Activated CD4-positive, alpha-beta T cell treated with anti-CD3 and anti-CD28 coated beads for 4 hours (primary cell): ENCODE results near the gene TPPP2.
"Not testable (repeated sequence)": the region's sequence is repeated elsewhere in the genome, so short reads cannot be mapped to it uniquely, and the experiment has no call there.

Experiments used
- DNase-seq, 2 donors: peaks; one replicate each; pipeline ENCODE4 v3.0.0-alpha.2; 2020

Gene TPPP2

DNA sequence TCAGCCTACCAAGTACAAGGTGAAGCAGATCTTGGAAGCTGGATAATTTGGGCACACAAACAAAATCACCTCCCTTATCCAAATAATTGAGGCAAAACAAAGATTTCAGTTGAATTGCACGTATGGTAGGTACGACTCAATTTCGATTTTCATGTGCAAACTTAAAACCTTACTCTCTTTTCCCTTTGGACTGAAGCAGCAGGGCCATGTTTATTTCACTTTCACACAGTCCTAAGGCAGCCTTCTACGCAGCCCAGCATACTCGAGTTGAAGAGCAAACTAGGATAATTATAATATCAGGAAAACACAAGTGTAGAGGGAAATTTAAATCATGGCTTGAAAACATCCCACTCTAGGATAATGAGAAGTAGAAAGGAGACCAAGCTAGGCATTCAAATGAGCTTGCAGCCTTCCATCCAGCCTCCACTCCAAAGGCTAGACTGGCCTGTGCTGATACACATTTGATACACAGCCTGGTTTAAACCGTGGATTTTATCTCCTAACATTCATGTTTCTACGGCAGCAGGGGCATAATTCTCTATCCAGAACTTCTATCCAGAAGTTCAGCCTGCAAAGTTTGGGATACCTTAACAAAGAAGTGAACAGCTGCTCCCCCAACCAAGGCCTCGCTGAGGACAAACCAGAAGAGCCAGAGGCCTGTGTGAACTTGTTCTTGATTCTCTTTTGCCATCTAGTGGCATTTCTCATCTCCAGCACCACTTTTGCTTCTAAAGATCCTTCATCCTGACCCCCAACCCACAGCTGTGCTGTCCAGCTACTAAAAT lies 9.8 kb downstream of the TPPP2 start:
- DNase-seq: peak; percentile 14 to 16

DNA sequence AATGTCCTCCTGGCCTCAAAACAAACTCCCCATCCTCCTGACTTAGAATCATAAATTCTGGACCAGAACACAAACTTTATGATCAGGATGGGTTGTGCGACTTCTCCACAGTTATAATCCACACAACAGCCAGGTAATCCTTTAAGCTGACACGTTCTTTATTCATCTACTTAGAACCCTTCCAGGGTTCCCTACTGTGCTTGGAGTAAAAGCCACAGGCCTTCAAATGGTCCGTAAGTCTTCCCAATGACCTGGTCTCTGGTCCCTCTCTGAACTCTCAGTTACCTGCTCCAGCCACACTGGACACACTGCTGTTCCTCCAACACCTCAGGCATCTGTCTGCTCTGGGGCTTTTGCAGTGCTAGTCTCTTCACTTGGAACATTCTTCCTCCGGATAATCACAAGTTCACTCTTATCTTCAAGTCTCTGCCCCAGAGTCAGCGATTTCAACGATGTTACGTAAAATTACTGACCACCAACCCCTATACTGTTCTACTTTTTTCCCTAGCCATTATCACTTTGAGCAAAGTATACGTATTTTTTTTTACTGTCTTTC lies 10.4 kb downstream of the TPPP2 start:
- DNase-seq: no peak

DNA sequence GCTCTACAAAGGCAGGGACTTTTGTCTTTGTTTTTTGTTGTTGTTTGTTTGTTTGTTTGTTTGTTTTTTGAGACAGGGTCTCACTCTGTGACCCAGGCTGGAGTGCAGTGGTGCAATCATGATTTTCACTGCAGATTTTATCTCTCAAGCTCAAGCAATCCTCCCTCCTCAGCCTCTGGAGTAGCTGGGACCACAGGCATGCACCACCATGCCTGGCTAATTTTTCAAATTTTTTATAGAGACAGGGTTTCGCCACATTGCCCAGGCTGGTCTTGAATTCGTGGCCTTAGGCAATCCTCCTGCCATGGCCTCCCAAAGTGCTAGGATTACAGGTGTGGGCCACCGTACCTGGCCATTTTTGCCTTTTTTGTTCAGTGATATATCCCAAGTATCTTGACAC lies 10.9 kb downstream of the TPPP2 start:
- DNase-seq: not testable (repeated sequence)

DNA sequence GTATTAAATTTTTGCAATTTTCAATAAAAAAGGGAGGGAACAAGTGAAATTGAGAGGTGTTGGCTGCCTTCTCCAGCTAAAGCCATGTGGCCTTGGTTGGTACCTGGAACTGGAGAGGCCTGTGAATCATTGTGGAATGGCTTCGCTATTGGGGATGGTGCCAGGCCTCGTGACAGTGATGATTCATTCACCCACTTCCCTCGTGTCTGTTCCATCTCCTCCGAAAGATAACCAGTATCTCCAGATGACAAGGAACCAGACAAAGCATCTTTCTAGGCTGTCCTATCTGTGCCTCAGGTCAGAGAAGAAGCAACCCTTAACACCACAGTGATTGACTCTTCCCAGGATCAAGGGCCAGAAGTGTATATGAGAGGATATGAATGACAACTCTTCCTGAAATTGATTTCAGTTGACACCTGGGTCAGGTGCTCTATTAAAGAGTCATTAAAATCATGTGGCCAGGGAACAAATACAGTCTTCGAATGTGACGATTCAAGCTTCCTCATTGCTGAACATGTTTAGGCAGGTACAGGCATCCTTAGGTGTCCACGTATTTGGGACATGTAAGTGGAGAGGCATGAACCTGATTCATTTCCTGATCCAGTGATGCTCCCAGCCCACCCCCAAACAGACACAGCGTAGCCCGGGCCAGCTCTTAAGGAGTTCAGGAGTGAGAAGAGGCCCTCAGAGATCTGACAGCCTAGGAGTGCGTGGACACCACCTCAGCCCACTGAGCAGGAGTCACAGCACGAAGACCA lies 11.8 kb downstream of the TPPP2 start, which contains the start of gene RNASE7:
Gene RNASE7, plus strand, starts transcription at position 687 of the 758 bp plus-strand sequence. CDS start 631 bp downstream, outside the sequence.
- DNase-seq: no peak

DNA sequence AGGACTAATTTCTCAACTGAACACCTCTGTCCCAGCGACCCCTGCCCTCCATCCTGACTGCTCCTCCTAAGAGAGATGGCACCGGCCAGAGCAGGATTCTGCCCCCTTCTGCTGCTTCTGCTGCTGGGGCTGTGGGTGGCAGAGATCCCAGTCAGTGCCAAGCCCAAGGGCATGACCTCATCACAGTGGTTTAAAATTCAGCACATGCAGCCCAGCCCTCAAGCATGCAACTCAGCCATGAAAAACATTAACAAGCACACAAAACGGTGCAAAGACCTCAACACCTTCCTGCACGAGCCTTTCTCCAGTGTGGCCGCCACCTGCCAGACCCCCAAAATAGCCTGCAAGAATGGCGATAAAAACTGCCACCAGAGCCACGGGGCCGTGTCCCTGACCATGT lies 12.9 kb downstream of the TPPP2 start:
- no peak for DNase-seq

DNA sequence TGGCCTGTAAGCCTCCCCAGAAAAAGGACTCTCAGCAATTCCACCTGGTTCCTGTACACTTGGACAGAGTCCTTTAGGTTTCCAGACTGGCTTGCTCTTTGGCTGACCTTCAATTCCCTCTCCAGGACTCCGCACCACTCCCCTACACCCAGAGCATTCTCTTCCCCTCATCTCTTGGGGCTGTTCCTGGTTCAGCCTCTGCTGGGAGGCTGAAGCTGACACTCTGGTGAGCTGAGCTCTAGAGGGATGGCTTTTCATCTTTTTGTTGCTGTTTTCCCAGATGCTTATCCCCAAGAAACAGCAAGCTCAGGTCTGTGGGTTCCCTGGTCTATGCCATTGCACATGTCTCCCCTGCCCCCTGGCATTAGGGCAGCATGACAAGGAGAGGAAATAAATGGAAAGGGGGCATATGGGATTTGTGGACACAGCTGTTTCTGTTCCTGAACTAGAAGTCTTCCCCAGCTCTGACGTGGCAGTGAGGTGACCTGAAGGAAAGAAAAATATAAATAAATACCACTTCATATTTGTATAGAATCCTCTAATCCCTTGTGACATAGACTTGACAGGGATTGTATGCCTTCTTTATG lies 13.5 kb downstream of the TPPP2 start:
- DNase-seq: no peak

DNA sequence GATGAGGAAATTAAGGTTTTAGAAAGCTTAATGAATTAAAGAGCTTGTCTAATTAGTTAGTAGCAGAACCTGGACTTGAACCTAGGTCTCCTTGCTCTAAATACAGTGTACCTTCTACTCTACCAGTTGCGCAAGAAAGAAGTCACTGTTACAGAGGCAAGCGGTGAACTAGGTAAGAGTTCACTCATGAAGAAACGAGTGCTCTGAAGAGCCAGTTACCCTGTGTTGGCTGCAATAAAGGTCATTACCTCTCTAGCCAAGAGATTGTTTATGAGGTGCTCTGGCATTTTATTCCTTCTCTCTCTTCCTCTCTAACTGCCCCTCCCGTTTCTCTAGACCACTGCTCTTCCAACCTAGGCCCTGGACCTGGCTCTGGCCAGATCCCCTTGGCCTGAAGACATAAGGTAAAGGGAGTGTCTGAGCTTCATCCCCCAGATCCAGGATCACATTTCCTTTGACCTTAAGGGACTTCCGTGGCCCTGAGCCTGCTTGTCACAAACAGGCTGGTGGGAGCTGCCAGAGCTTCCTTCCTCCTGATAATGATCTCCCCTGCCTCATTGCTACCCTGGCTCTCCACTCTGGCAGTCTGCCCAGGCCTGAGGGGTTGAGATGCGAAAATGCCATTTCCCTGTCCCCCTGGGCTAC lies 14.1 kb downstream of the TPPP2 start:
- no peak for DNase-seq

DNA sequence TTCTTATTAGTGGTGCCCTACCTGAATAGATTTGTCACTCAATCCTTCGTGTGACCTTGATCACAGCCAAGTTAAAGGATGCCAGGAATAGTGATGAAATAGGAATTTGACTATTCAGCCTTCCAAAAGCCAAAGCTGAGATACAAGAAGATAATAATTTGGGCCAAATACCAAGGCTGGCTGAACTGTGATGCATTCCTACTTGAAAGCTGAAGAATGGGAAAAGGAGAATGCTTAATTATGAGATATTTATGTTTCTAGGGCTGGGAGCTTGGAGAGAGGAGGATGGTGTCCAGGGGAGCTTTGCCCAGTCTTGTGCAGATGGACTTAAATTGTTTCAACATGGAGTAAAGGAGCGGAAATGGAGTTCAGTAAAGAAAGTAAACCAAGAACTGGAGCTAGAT lies 17.4 kb downstream of the TPPP2 start:
- DNase-seq: no peak

DNA sequence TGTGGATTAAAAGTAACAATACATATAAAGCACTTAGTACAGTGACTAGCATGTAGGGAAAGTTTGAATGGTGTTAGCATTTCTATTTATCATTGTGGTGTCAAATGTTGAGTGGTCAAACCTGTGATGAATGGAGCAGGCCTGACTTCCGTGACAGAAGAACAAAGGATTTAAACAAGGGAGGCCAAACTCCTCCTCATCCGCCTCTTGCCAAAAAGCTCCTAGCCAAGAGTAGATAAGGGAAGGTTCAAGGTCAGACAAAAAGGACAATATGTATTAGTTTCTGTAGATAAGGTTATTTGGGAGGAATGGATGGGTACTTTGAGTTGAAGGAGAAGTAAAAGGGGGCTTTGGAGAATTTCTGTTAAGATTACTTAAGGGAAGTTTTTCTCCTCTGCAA lies 18.6 kb downstream of the TPPP2 start:
- no peak for DNase-seq

DNA sequence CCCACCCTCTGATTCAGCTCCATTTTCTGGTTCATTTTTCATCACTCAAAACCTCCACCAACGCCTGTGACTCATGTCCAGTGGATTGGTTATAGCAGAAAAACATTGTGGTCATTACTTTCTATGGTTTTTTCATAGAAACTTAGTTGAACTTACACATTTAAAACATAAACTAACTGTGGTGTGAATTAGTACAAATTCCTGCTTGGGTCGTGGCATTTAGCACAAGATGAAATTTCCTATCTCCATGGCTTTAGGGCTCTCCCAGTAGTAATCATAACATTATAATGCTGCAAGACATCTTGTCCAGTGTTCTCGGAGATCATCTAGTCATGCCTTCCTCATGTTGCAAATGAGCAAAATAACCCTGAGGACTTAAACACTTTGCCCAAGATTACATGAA lies 19.3 kb downstream of the TPPP2 start:
- DNase-seq: no peak

DNA sequence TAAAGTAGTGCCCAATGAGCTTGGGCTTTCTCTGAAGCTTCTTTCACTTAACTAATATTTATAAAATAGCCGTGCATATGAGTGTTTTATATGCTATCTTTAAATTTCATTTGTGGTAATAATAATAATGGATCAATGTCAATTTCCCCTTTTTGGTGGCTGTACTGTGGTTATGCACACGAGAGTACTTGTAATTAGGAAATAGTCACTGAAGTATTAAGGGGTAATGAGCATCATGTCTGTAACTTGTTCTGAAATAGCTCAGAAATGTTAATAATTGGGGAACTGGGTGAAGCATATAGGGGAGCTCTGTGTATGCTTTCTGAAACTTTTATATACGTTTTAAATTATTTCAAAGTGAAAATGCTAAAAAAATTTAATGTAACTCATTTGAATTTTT lies 20.6 kb downstream of the TPPP2 start:
- DNase-seq: no peak

DNA sequence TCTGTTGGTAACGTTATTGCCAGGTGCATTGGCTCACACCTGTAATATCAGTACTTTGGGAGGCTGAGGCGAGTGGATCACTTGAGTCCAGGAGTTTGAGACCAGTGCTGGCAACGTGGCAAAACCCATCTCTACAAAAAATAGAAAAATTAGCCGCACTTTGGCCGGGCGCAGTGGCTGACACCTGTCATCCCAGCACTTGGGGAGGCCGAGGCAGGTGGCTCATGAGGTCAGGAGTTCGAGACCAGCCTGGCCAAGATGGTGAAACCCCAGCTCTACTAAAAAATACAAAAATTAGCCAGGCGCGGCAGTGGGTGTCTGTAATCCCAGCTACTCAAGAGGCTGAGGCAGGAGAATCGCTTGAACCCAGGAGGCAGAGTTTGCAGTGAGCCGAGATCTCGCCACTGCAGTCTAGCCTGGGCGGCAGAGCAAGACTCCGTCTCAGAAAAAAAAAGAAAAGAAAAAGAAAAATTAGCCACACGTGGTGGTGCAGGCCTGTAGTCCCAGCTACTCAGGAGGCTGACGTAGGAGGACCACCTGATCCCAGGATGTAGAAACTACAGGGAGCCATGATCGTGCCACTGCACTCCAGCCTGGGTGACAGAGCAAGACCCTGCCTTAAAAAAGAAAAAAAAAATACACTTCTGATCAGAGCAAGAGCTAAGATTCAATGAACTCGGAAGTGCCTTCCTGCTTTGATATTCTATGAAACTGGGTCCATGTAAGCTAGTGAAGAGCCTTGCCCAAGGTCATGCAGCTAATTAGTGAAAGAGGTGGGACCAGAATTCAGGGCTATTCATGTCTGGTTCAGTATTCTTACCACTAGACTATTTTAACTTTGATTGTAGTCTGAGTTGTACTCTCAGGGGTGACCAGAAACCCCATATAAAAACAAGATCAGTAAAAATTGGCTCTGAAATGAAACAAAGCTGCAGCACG lies 23.4 kb downstream of the TPPP2 start:
- no peak for DNase-seq

DNA sequence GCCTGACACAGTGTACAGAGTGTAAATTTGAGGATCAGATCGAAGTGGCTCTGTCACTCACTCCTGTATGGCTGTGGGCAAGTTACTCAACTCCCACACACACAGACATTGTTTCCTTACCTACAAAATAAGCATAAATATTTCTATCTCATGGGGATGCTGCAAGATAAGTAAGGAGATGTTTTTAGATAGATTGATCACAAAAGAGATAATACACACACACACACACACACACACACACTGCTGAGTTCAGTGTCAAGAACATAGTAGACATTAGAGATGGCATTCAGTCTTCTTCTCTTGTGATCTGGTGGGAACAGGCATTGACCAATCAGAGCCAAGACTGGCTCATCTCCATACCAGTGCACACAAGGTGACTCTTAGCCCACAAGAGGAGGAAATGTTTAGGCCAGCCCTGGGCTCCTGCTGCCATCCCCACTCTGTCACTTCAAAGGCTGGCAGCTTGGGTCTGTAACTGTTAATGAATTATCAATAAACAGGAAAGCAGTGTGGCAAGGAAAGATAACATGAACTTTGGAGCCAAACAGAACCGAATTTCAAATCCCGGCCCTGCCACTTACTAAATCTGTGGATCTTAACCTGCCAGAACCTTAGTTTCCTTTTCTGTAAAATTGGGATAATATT lies 24.2 kb downstream of the TPPP2 start:
- DNase-seq: no peak

DNA sequence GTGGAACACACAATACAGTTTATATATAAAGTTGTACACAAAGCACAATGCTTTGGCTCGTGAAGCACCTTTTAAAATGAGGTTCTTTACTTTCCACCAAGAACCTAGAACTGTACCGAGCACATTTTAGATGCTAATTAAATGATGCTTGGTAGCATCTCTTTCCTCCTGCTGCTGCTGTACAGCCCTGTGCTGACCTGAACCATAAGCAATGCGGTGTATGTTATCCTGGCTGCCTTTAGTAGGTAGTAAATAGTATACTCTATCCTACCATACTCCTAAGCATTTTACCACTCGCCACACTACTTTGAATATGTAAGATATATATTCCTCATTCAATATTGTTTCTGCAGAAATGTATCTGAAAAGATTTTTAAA lies 24.7 kb downstream of the TPPP2 start:
- DNase-seq: no peak

DNA sequence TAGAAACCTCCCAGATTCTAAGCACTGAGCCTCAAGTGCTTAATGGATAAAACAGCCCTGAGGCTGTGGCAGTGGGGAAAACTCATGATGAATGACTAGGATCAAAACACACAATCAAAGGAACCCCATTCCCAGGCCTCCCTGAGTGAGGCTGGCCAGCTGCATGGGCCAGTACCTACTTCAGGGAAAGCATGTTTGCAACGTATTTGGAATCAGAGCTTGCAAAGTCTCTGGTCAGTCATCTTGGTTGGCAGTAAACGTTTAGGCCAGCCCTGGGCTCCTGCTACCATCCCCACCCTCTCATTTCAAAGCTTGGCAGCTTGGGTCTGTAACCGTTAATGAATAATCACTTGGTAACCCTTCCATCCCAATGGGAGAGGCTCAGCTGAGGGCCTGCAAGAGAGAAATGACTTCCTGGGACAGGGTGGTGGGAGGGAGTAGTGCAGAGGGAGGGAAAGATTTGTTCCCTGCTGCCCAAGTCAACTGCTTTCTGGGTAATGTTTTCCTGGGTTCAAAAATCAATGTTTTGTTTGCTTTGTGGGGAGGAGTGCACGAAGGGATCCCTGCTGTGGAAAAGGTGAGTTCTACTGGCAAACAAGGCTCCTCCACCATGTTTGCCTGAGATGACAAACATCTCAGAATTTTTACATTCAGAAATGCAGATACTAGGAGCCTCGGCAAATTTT lies 25.6 kb downstream of the TPPP2 start:
- DNase-seq: no peak

DNA sequence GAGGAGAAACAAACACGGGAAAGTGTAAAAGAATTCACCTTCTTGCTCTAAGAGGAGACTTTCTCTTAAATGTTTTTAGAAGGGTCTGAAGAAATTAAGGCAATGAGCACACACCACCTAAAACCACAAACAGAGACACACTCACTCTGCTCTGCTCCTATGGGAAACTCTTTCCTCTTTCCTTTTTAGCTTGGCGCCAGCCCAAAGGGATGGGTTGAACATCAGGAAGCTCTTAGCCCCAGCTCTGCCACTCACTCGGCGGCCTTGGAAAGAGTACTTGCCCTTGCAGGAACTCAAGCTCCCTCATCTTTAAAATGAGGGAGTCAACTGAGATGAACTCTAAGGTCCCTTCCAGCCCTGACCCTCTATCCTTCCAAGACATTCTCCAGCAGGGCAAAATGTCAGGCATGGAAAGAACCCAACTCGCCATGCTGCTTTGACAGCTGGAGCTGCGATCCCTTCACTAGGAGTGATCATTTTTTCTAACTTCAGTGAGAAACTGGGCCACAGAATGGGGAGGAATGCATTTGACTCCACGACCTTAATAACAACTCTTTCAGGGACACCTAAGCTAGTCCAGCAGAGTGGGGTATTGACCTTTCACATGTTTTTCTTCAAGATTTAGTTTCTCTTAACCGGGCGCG lies 26.6 kb downstream of the TPPP2 start:
- no peak for DNase-seq

DNA sequence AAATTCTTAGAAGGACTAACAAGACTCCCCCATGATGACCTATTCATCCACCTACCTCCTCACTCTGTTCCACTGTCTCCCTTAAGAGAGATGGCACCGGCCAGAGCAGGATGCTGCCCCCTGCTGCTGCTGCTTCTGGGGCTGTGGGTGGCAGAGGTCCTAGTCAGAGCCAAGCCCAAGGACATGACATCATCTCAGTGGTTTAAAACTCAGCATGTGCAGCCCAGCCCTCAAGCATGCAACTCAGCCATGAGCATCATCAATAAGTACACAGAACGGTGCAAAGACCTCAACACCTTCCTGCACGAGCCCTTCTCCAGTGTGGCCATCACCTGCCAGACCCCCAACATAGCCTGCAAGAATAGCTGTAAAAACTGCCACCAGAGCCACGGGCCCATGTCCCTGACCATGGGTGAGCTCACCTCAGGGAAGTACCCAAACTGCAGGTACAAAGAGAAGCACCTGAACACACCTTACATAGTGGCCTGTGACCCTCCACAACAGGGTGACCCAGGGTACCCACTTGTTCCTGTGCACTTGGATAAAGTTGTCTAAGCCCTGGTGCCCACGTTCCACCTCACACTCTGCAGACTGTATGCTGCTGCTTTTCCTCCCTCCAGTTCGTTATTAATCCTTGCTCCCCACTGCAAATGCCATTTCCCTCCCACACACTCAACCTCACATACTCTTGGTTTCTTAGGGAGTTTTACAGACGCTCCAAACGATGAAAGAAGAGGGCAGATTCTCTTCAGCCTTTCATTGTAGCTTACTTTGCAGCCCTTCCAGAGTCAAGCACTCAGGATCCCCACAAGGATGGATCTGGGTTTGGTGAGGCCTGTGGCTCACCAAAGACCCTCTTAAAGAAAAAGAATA lies 28.0 kb downstream of the TPPP2 start, which contains the start of gene RNASE8:
Gene RNASE8, plus strand, starts transcription at position 20 of the 873 bp plus-strand sequence. Its CDS starts 71 bp downstream, at position 91.
- DNase-seq: no peak

DNA sequence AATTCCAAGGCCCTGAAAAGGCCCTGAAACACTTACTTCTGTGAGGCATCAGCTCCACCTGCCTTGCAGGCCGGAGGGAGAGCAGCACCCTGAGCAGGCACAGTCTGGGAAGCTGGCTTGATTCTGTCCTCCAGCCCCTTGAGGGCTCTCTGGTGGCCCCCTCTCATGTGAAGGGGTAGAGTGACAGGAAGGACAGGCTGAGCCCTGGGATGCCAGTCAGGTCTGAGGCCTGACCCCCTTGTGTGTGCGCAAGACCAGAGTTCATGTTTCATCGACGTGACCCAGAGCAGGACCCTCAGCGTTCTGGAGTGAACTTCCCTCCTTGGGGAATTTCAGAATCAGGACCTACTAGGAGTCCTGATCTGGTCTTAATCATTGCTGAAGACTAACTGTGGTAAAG lies 28.9 kb downstream of the TPPP2 start:
- no peak for DNase-seq
